GM13977 (cell line): ENCODE results near the gene EIF4E3.

Experiments
- DNase-seq: peaks from one replicate; pipeline ENCODE4 v3.0.0; 2012; ENCODE audit warnings: low spot score
- CTCF ChIP-seq: IDR thresholded peaks from 2 replicates; pipeline ENCODE4 v1.5.1; 2012; ENCODE audit warnings: mild to moderate bottlenecking, control low read depth; ENCODE audit not compliant: insufficient read depth; ENCODE audit errors: extremely low read depth, missing control alignments
- in situ Hi-C: fragments of 300-500 bp; cut with MboI; formaldehyde crosslinking; loops from one replicate; pipeline ENCODE4 v1.12.0; 2022; ENCODE audit warnings: low sequenced_read_pairs, low pct_unique_long_range_greater_than_20kb, mixed read lengths, inconsistent platforms; ENCODE audit not compliant: unreplicated experiment

EIF4E3 gene

GRCh38 chr3:71725271-71725991, at the start of gene EIF4E3:
Gene EIF4E3 (minus strand): TSS chr3:71725402. CDS start chr3:71725367, 35 bp downstream.
- in situ Hi-C loops, result loop anchor here (10.0 kb wide), 1 partner anchor 1099 kb away; no protein-coding TSS in a partner anchor
- TF ChIP-seq CTCF, result no peak
- peak; percentile 88 for DNase-seq

DNA sequence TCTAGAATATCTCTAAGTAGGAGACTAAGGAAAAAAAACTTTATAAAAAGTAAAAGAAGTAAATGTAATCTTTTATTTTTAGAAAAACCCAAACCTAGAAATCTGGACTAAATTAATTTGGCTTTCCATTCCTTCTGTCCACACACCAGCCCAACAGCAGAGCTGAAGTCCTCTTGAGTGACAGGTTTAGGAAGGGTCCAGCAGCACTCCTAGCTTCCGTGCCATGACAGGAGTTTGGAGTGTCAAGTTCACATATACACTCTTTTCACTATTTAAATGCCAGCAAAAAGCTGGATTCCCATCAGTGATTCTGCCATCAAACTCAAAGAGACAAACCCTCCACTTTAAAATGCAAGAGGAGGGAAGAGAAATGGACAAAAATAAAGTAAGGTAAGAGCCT, 46.7 kb upstream of the EIF4E3 start:
- in situ Hi-C loops, result no loop called here
- no peak for DNase-seq
- no peak for TF ChIP-seq CTCF

- TF ChIP-seq CTCF, result no peak
- in situ Hi-C loops, result no loop called here
- DNase-seq, result no peak
Observed at GRCh38 chr3:71771126-71771525, 45.9 kb upstream of the EIF4E3 start.

DNA sequence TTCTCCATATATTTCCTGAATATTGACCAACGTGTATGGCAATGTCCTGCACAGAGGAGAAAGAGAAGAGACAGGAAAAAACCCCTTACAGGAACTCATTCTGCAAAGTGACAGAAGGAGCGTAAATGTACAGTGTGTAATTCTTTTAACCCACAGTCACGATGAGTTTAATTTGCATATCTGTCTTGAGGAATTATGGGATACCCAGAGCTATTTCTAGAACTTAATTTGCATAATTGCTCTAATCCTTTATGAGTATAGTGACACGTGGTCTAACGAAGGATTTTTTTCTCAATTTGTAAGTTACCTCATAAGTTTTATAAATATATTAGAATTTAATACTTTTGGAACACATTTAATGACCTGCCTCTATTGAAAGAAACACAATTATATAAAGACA, 38.2 kb upstream of the EIF4E3 start:
- no peak for DNase-seq
- no peak for TF ChIP-seq CTCF
- in situ Hi-C loops, result no loop called here

GRCh38 chr3:71760140-71760539, 34.9 kb upstream of the EIF4E3 start:
- in situ Hi-C loops, result no loop called here
- DNase-seq, result no peak
- no peak for TF ChIP-seq CTCF

DNA sequence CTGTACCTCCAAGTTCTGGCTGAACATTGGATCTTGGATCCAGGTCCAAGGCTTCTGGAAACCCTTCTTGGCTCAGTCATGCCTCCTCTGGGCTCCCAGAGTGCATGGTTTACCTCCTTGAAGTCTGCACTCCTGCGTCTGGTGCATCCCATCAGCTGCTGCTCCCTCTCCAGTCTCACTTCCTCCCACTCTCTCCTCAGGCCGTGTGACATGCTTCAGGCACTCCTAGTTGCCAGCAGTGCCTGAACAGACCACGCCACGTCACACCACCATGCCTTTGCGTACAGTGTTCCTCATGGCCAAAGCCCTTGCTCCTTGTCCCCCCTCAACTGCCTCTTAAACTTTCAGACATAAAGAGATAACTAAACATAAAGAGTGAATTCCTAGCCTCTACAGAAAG, 34.2 kb upstream of the EIF4E3 start:
- no peak for DNase-seq
- in situ Hi-C loops, result no loop called here
- TF ChIP-seq CTCF, result no peak
